Measurements from ENCODE around the gene KCNE3.
"Not testable (repeated sequence)": the region's sequence is repeated elsewhere in the genome, so short reads cannot be mapped to it uniquely, and the experiment has no call there.

The KCNE3 gene

DNA sequence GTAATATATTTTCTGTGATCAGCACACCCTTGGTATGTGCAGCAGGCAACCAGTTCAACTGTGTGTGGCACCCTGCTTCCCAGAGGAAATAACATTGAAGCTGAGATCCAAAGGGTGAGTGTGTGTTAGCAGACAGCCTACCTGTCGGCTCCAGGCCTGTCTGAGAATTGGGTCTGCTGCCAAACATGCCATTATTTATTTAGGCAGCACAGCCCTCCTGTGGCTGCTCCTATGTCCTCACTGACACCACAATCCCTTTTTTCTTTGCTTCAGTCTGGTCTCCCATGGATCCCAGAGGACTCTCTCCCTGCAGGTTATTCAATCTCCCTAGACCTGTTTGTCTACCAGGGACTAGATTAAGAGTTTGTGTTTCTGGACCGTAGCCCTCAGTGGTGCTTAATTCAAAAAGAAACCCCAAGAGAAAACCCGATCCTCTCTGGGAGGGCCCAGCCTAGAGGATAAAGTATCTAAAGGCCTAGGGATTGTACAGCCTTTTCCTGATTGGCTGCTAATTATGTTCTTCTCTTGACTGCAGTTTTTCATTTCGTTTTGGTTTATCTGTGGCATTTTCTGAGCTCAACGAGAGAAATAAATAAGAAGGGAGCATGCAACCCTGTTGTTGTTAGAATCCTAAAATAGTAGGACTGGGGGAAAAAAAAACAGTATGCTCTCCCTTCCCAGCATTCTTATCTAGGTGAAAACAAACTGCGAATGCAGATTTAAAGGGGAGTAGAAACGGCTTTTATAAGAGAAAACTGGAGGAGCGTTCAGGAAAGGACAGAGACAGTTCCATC, 24.1 kb downstream of the KCNE3 start:
- no peak for DNase-seq (ENCODE audit: low spot score)

DNA sequence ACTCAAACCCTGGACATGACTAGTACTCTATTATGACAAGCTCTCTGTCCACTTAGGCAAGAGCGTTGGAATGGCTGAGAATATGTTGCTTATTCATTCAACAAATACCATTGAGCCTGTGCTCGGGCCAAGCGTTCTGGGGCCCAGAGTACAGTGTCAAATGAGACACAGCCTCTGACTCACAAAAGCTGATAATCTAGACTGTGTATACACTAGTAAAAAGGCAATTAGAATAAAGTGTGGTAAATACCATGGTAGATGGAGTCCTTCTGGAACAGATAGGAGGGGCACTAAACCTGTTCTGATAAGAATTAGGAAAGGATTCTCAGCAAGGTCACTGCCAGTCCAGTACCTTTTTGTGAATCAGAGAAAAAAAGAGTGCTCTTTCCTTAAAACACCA, 24.7 kb downstream of the KCNE3 start:
- no peak for DNase-seq (ENCODE audit: low spot score)

DNA sequence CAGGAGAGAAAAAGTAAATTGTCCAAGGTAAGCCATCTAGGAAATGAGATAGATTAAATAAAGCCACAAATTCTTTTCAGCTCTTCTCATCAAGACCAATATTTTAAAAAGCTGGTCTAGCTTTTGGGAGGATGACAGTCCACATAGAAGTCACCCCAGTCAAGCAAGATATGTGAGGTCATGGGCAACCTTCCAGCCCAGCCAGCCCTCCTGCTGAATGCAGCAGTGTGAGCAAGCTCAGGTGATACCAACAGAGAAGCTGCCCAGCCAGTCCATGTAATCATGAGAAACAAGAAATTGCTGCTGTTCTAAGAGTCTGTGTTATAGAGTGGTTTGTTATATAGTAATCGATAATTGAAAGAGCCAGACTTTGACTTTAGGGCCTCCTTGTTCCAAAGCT, 28.7 kb downstream of the KCNE3 start:
- DNase-seq (ENCODE audit: low spot score), result peak; percentile 75

DNA sequence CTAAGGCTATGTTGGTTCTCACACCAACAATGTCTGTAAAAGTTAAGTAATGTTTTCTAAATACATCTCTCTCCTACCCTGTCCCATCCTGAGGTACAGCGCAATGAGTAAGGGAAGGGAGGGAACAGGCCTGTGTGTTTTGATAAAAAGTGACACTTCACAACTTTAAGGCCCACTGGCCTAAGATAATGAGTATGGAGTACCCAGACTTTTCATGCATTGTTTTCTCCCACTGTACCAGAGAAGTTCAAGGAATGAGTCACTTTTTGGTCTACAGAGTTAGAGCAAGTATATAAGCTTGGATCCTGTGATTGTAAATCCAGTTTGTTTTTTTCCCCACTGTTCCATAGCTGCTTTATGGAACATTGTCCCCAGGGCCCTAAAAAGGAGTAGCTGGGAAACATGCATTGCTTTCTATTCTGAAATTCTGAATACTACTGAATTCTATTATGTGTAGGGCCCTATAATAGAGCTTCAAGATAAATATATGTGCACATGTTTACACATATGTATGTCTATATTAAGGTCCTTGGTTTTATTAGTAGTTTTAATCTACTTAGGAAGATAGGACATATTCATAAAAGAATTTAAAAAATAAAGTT, 29.8 kb downstream of the KCNE3 start:
- peak; percentile 82 for DNase-seq (ENCODE audit: low spot score)

DNA sequence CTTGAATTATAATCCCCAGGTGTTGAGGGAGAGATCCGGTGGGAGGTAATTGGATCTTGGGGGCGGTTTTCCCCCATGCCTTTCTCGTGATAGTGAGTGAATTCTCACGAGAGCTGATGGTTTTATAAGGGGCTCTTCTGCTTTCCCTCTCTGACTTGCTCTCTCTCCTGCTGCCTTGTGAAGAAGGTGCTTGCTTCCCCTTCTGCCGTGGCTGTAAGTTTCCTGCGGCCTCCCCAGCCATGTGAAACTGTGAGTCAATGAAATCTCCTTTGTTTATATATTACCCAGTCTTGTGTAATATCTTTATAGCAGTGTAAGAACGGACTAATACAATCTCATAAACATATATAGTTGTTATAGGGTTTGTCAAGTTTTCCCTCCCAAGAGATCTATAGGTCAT, 32.8 kb downstream of the KCNE3 start:
- no peak for DNase-seq (ENCODE audit: low spot score)

DNA sequence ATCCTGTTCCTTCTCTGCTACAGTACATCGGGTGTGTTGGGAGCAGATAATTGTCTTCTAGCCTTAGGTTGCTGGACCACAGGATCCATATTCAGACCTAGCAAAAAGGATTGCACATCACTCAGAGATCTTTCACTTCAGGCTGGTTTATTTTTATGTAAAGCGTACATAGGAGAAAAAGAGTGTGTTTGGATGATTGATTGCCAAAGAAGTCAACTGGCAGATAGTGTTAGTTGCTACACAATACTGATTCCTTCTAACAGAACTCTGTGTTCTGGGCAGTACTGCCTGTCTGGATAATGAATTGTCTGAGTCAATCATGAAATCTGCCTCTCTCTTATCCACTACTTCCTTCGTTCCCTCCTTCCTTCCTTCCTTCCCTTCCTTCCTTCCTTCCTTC, 38.1 kb downstream of the KCNE3 start:
- no peak for DNase-seq (ENCODE audit: low spot score)

DNA sequence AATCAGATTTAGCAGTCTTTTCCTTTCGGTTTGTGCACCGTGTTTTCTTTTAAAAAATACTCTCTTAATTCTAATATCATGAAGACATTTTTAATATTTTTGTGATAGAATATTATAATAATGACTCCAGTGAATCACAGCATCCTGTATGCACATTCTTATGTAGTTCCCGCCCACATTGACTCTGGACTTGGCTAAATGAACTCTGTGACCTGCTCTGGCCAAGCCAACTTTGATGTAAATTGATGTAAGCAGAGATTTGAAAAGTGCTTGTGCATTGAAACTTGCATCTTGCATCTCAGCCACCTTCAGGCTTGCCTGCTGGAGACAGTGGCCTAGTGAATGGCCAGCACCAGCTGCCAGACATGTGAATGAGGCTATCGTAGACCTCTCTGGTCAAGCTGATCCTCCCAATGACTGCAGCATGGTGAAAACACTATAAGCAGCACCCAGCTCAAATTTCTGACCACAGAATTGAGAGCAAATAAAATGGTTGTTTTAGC, 39.9 kb downstream of the KCNE3 start:
- no peak for DNase-seq (ENCODE audit: low spot score)

DNA sequence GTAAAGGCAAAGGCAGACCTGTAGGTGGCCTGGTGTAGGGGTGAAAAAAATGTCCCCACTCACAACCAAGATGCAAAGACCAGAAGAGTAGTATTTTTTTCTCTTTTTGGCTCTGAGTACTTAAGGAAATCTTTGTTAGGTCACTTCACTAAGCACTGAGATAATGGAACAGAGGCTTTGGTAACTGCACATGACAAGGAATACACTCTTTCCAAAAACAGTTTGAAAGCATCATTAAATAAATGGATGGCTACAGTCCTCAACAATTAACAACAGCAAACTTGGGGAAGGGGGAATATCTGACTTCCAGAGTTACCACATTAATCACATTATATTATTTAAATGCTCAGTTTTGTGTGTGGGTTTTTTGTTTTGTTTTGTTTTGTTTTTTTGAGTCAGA, 42.2 kb downstream of the KCNE3 start:
- DNase-seq (ENCODE audit: low spot score), result no peak

DNA sequence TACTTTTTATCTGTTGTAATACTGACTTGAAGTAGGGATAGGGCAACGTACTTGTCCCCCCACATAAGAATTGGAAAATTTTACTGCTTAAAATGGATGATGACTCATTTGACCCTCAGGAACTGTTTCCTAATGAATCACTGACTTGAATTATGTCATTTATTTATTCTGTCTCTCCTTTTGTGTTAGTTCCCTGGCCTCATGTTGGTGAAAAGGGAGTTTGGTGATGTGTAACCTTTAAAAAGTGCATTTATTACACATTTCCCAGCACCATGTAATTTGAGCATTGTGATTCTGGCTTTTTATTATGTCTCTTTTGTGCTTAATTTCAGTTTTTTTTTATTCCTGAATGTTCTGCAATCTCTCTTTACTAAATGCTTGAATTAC, 48.8 kb downstream of the KCNE3 start:
- DNase-seq (ENCODE audit: low spot score), result no peak

DNA sequence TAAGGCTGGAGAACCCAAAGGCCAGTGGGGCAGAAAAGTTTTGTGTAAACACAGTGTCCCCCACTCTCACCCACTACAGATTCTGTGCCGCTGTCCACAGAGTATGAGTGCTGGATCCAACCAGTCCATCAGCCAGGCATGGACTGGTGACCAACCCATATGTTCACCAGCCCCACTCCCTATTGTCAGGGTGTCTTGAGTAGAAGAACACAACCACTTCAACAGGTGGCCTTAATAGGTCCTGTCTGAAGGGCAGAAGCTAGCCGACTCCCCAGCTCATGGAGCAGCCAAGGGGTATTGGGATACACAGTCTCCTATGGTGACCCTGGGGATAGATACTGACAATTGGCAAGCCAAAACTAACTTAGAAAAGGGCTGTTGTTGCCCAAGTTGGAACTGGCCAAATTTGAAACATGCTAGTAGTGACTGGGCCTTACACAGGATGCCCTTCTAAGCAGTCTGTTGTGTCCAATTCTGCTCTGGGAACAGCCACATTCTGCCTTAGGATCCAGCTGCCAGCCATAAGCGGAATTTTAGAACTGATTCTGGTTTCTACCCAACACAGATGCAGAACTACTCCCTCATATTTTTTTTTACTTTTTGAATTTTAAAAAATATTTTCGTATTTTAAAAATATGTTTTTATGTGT, 49.4 kb downstream of the KCNE3 start:
- no peak for DNase-seq (ENCODE audit: low spot score)

DNA sequence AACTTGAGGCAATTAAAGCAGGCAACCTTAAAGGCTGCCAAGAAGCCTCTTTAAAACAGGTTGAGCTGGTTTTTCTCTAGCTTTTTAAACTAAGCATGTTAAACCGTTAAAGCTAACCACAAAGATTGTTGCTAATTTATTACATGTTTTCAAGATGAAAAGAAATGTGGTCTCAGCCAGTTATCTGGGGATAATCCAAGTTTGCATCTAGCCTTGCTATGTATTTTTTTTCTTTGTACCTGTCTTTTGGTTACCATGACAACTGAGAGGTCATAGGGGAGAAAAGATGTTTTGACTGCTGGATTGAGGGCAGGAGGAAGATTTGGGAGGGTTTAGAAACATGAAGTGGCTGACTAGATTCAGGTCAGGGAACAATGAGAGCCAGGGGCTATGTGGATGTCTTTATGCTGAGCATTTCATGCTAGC, 50.0 kb downstream of the KCNE3 start:
- DNase-seq (ENCODE audit: low spot score), result no peak

DNA sequence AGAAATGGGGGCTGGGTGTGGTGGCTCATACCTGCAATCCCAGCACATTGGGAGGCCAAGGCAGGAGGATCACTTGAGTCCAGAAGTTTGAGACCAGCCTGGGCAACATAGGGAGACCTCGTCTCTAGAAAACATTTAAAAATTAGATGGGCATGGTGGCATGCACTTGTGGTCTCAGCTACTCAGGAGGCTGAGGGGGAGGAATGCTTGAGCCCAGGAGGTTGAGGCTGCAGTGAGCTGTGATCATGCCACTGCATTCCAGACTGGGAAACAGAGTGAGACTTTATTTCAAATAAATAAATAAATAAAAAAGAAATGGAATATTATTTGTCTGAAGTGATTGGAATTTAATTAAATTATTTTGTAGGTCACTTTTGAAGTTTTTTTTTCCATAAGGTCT, 50.4 kb downstream of the KCNE3 start:
- DNase-seq (ENCODE audit: low spot score), result not testable (repeated sequence)

DNA sequence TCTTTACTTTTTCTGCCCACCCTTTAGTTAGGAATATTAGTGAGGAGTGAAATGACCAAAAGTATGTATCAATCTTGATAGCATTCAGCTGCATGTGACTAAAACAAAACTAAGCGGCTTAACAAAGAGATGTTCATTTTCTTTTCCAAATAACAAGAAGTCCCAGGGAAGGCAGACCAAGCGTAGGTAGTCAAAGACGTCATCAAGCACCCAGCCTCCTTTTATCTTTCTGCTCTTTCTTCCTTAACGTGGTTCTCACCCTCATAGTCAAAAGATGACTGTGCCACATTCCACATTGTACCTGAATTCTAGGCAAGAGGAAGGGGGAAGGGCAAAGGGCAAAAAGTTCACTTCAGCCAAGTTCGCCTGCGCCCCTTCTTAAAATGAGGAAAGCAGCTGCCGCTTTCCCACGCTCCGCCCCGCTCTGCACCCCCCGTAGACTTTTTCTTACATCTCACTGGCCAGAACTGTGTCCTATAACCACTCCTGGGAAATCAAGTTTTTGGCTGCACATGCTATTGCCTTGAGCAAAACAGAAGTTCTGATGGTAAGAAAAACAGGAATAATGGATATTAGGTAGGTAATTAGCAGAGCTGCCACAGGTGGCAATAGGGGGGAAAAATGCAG, 54.5 kb downstream of the KCNE3 start:
- no peak for DNase-seq (ENCODE audit: low spot score)

DNA sequence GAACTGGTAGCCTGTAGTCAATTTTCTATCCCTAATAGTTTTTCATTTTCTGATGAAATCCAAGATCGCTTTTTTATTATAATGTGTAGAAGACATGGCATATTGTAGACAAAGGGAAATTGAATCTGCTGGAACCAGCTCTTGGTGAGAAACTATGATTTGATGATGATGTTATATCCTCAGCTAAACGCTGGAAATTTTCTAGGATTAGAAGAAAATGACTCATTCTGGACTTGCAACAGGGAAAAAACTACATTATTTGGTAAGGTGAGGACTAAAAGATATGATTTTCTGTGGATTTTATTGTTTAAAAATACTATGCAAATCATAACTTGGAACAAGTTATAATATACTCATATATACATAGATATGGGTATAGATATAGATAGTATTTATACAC, 55.0 kb downstream of the KCNE3 start:
- DNase-seq (ENCODE audit: low spot score), result no peak

DNA sequence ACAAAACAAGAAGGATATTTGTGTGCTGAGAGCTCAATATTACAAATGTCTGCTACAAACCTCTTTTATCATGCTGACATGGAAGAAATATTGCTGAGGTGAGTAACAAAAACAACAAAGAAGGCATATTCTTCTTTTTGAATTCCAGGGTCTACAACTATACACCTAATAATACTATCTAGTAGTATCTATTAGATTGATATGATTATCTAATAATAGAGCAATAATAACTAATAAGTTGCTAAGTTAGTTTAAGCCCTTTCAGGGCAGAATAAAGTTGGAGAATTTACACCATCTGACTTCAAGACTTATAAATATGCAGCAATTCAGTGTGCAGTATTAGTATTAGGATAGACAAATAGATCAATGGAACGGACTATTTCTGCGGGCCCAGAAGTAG, 57.7 kb downstream of the KCNE3 start:
- no peak for DNase-seq (ENCODE audit: low spot score)
